Stimulated activated CD4-positive, alpha-beta T cell treated with anti-CD3 and anti-CD28 coated beads, Interleukin-1b, Interleukin-23, amount 100 ng/mL, for 48 hours (primary cell): ENCODE data around the gene MMP2.

Experiments used
- DNase-seq: peaks from one replicate; pipeline ENCODE4 v3.0.0-alpha.2; 2020

The MMP2 gene

GRCh38 chr16:55469821-55470532 is 9.0 kb upstream of the MMP2 start:
- DNase-seq: no peak

- no peak for DNase-seq
Observed at GRCh38 chr16:55470533-55471371, 8.2 kb upstream of the MMP2 start.

GRCh38 chr16:55471448-55472097 is 7.4 kb upstream of the MMP2 start:
- DNase-seq: peak; percentile 39

GRCh38 chr16:55473587-55473986 is 5.4 kb upstream of the MMP2 start:
- no peak for DNase-seq

GRCh38 chr16:55474821-55475220 is 4.2 kb upstream of the MMP2 start:
- no peak for DNase-seq

GRCh38 chr16:55475919-55476318 is 3.1 kb upstream of the MMP2 start:
- DNase-seq: no peak

GRCh38 chr16:55476625-55477533 is 2.1 kb upstream of the MMP2 start:
- no peak for DNase-seq

- DNase-seq: no peak
Observed at GRCh38 chr16:55477736-55478135, 1.3 kb upstream of the MMP2 start.

GRCh38 chr16:55479430-55480140 is 587 bp downstream of the MMP2 start:
- no peak for DNase-seq

- no peak for DNase-seq
Observed at GRCh38 chr16:55480228-55480655, 1.2 kb downstream of the MMP2 start.

- DNase-seq: no peak
Observed at GRCh38 chr16:55481023-55481422, 2.0 kb downstream of the MMP2 start.

GRCh38 chr16:55482056-55482455 is 3.1 kb downstream of the MMP2 start:
- DNase-seq: no peak

GRCh38 chr16:55487048-55487803 is 8.2 kb downstream of the MMP2 start:
- no peak for DNase-seq

GRCh38 chr16:55488306-55488705 is 9.3 kb downstream of the MMP2 start:
- no peak for DNase-seq

- no peak for DNase-seq
Observed at GRCh38 chr16:55489119-55489955, 10.3 kb downstream of the MMP2 start.

- no peak for DNase-seq
Observed at GRCh38 chr16:55489956-55490265, 10.9 kb downstream of the MMP2 start.

GRCh38 chr16:55490301-55490700 is 11.3 kb downstream of the MMP2 start:
- DNase-seq: no peak

- no peak for DNase-seq
Observed at GRCh38 chr16:55491691-55492090, 12.7 kb downstream of the MMP2 start.

GRCh38 chr16:55492756-55493380 is 13.9 kb downstream of the MMP2 start:
- no peak for DNase-seq

- no peak for DNase-seq
Observed at GRCh38 chr16:55494994-55495421, 16.0 kb downstream of the MMP2 start.
